ENCODE results near the gene SLC29A2. TPM values are rescaled to one million over a fixed set of nuclear protein-coding genes. Genes with fewer than 3 reads are reported as not detected.

The SLC29A2 gene, protein sequence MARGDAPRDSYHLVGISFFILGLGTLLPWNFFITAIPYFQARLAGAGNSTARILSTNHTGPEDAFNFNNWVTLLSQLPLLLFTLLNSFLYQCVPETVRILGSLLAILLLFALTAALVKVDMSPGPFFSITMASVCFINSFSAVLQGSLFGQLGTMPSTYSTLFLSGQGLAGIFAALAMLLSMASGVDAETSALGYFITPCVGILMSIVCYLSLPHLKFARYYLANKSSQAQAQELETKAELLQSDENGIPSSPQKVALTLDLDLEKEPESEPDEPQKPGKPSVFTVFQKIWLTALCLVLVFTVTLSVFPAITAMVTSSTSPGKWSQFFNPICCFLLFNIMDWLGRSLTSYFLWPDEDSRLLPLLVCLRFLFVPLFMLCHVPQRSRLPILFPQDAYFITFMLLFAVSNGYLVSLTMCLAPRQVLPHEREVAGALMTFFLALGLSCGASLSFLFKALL
- 0.08 TPM in 1 of 2 replicates, not detected in the other for total RNA-seq (ENCODE audit: low replicate concordance)

DNA sequence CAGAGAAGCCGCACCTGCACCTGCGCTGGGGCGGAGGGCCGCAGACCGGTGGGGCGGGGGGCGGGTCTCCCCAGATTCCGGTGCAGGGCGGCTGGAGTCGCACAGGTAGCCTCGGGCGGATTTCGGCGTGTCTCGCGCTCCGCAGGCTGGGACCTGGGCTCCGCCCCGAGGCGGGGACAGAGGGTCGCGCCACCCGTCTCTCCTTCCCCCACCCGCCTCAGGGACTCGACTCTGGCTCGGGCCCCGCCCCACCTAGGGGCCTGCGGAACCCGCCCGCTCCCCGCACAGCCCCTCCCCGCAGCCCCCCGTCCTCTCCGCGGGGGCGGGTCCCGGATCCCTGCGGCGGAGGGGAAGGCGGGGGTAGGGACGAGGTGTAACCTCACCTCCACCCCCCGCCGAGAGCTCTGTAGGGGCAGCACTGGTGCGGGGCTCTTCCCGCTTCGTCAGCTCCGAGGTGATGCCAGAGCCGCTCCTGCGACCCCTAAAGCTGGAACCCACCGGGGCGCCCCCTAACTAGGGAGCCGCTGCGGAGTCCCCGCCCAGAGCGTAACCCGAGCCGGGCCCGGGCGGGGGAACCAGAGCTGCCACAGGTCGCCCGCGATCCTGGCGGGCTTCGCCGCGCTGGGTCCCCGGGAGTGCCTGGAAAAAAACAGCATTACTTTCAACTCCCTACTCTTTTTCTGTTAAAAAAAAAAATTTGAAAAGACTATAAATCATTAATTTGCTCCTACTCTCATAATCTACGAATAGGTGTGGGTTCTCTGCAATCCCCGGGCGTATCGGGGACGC, at the start of gene SLC29A2:
Gene SLC29A2 (minus strand): TSS at position 134 of the 789 bp plus-strand sequence. CDS start 169 bp downstream, outside the sequence.

DNA sequence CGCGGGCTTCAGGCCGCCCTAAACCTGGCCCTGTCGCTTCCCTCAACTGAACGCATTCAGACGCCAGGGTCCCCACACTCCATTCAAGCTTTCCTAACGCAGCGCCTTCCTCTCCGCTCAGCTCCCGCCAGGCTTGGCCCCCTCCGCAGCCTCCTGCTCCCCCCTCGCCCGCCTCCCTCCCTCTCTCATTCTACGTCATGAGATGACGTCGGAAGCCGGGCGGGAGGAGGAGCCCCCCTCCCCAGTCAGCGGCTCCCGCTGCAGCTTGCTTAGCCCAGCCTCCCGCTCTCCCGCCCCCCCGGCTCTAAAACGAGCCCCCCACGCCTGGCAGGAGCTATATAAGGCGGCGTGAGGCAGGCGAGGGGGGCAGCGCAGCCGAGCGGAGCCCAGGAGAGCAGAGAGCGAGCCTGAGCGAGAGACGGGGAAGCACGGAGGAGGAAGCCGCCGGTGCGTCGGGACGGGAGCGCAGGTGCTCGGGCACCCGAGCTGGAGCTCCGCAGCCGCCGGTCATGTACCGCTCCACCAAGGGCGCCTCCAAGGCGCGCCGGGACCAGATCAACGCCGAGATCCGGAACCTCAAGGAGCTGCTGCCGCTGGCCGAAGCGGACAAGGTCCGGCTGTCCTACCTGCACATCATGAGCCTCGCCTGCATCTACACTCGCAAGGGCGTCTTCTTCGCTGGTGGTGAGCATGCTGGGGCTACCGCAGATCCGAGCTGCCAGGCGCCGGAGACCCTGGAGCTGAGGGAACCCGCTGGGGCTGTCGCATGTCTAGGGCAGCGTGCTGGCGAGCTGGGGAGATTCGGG, 49.3 kb upstream of the SLC29A2 start, which contains the start of gene NPAS4:
Gene NPAS4 (plus strand): TSS at position 365 of the 806 bp plus-strand sequence. CDS start 145 bp downstream, at position 510.

DNA sequence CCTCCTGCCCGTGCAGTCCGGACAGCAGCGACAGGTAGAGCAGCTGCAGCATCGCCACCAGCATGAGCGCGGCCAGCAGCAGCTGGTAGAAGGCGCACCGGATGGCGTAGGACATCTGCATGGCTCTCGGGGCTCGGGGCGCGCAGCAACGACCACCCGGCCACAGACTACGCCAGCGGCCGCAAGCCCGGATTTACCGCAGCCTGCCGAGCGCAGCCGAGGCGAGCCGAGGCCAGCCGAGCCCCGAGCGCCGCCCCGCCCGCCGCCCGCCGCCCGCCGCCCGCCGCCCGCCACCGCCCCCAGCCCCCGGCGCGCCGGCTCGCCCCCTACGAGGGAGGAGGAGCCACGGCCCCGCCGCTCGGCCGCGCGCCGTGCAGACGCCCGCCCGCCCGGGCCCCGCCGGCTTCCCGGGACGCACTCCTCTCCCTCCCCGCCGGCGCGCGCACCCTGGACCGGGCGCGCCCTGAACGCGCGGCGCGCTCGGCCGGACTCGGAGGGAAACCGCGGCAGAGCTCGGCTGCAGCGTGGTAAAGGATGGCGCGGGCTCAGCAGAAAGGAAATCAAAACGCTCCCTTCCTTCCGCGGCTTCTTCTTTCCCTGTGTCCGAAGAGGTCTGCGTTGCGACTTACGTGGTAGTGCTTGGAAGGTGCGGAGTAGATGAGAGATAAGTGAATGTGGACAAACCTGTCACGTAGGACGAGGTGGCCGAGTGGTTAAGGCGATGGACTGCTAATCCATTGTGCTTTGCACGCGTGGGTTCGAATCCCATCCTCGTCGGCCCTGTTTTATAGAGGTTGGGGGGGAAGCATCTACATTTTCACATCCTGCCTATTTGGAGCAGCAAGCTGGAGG, 23.9 kb downstream of the SLC29A2 start, which contains the start of gene B4GAT1:
Gene B4GAT1 (minus strand): TSS at position 205 of the 852 bp plus-strand sequence. CDS start 84 bp downstream, at position 121.

DNA sequence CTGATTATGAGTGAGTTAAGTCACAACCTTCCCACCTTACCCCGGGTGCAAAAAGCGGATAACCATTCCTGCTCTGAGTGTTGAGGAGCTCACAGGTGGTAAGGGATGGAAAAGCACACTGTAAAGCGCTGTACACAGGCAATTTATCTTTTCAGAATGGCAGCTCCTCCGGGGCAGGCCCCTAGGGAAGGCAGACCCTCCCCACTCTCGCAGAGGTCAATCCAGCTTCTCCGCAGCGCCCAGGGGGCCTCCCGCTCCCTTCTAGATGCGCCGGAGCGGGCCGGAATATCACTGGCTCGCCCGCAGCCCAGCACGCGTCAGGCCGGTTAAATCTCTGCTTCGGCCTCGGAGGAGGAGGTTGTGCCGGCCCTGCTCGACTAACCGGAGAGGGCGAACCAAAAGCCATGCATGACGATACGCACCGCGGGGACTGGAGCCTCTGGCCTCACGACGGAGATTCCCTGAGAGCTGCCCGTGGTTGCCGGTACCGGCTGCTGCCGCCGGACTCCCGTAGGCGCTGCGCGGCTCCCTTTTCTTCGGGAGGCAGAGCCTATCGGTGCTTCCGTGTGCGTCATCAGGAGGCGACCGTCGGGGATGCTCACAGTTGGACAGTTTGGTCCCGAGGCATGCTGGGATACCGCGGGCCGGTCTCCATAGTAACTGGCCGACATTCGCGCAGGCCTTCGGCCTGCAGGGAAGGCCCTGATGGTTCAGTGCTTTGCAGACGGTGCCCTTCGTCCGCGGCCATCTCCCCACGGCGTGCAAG, 26.8 kb downstream of the SLC29A2 start, which contains the start of gene BRMS1:
Gene BRMS1 (minus strand): TSS at position 555 of the 766 bp plus-strand sequence. CDS start 2,870 bp downstream, outside the sequence.

GRCh38 chr11:66336234-66337102, 35.1 kb downstream of the SLC29A2 start, which contains the start of gene RIN1:
Gene RIN1 (minus strand): TSS chr11:66336434. CDS start chr11:66336402, 32 bp downstream.

DNA sequence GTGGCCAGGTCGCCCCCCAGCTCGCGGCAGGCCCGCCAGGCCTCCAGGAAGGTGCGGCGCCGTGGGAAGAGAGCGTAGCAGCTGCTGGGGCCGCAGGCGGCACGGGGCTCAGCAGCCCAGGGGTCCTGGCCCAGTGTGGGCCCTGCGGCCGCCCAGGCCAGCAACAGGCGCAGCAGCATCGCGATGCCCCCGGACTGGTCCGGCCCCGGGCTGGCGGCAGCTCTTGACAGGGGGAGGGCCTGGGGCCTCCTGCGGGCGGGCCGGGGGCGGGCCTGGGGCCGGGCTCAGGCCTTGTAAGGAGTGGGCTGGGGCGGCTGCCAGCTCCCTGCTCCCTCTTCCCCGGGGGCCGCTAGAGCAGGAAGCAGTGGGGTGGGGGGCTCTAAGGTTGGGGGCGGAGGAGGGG, 54.7 kb downstream of the SLC29A2 start, which contains the start of gene CD248:
Gene CD248 (minus strand): TSS at position 196 of the 403 bp plus-strand sequence. CDS start 17 bp downstream, at position 179.

Other genes starting within 250 kb of the SLC29A2 start
- 16.4 TPM in 2 replicates for gene KLC2, start 114.1 kb downstream of the SLC29A2 start, total RNA-seq (ENCODE audit: low replicate concordance)
- gene RAB1B, start 103.1 kb downstream of the SLC29A2 start, total RNA-seq (ENCODE audit: low replicate concordance) = 53.5 and 63.5 TPM in 2 replicates
- gene CNIH2, start 93.6 kb downstream of the SLC29A2 start, total RNA-seq (ENCODE audit: low replicate concordance) = 0.45 TPM in 1 of 2 replicates, not detected in the other
- 199 and 284 TPM in 2 replicates for gene YIF1A, start 82.6 kb downstream of the SLC29A2 start, total RNA-seq (ENCODE audit: low replicate concordance)
- gene TMEM151A, start 79.9 kb downstream of the SLC29A2 start, total RNA-seq (ENCODE audit: low replicate concordance) = 0.08 and 0.23 TPM in 2 replicates
- gene CD248, start 54.7 kb downstream of the SLC29A2 start, total RNA-seq (ENCODE audit: low replicate concordance) = 2.6 and 108 TPM in 2 replicates
- 6.8 and 9.7 TPM in 2 replicates for gene RIN1, start 35.3 kb downstream of the SLC29A2 start, total RNA-seq (ENCODE audit: low replicate concordance)
- 45.7 and 53.4 TPM in 2 replicates for gene BRMS1, start 26.7 kb downstream of the SLC29A2 start, total RNA-seq (ENCODE audit: low replicate concordance)
- 23.0 and 36.9 TPM in 2 replicates for gene B4GAT1, start 24.1 kb downstream of the SLC29A2 start, total RNA-seq (ENCODE audit: low replicate concordance)
- gene NPAS4, start 49.3 kb upstream of the SLC29A2 start, total RNA-seq (ENCODE audit: low replicate concordance) = not detected in 2 replicates
- 20.7 and 38.6 TPM in 2 replicates for gene MRPL11, start 67.1 kb upstream of the SLC29A2 start, total RNA-seq (ENCODE audit: low replicate concordance)
- gene PELI3, start 95.1 kb upstream of the SLC29A2 start, total RNA-seq (ENCODE audit: low replicate concordance) = 8.8 and 20.0 TPM in 2 replicates
- gene DPP3, start 108.7 kb upstream of the SLC29A2 start, total RNA-seq (ENCODE audit: low replicate concordance) = 28.5 and 67.1 TPM in 2 replicates
- gene BBS1, start 138.9 kb upstream of the SLC29A2 start, total RNA-seq (ENCODE audit: low replicate concordance) = 18.4 and 27.6 TPM in 2 replicates
- 6.8 and 9.9 TPM in 2 replicates for gene ZDHHC24, start 174.3 kb upstream of the SLC29A2 start, total RNA-seq (ENCODE audit: low replicate concordance)
- gene ACTN3, start 175.1 kb upstream of the SLC29A2 start, total RNA-seq (ENCODE audit: low replicate concordance) = under 0.01 and 0.12 TPM in 2 replicates
- 11.3 and 50.3 TPM in 2 replicates for gene CTSF, start 196.8 kb upstream of the SLC29A2 start, total RNA-seq (ENCODE audit: low replicate concordance)
- 0.12 and 0.15 TPM in 2 replicates for gene CCDC87, start 221.3 kb upstream of the SLC29A2 start, total RNA-seq (ENCODE audit: low replicate concordance)
- gene CCS, start 221.4 kb upstream of the SLC29A2 start, total RNA-seq (ENCODE audit: low replicate concordance) = 51.4 and 62.0 TPM in 2 replicates
- gene RBM14, start 244.9 kb upstream of the SLC29A2 start, total RNA-seq (ENCODE audit: low replicate concordance) = 18.3 and 25.0 TPM in 2 replicates

All from smooth muscle cell of the coronary artery (primary cell).